Uterus (tissue), 2 donors: Measurements from ENCODE around the gene UPK1B.

Source experiments
- CTCF ChIP-seq, 4 experiments: fragments of 200-600 bp in 2 of 4; fragments of 450-650 bp in 2 of 4; sonication (generic) in 2 of 4; IDR thresholded peaks; one replicate each; pipeline ENCODE4 v1.5.1; 2016 to 2019; ENCODE audit warnings: antibody characterized with exemption in 4 of 4, mild to moderate bottlenecking in 2 of 4, moderate library complexity in 1 of 4
- POLR2A ChIP-seq, 2 donors: fragments of 450-650 bp; IDR thresholded peaks; one replicate each; pipeline ENCODE4 v1.6.1; 2016; ENCODE audit warnings: antibody characterized with exemption in 2 of 2, mild to moderate bottlenecking in 1 of 2, moderate library complexity in 1 of 2

- TF ChIP-seq CTCF (IDR thresholded peaks at IDR 0.05), result no peak
- TF ChIP-seq POLR2A (IDR thresholded peaks at IDR 0.05), result no peak
These were observed 47.5 kb upstream of the UPK1B start for GRCh38 chr3:119125742-119126504.
